Osteoblast (primary cell): ENCODE measurements around the gene SMPD3. TPM values are rescaled to one million over a fixed set of nuclear protein-coding genes. Genes with fewer than 3 reads are reported as not detected.

Experiments
- DNase-seq: peaks from one replicate; pipeline ENCODE4 v3.0.0; 2011; ENCODE audit warnings: low spot score, mixed read lengths; ENCODE audit not compliant: insufficient read length; ENCODE audit errors: missing footprints
- H2AFZ ChIP-seq: 2 replicates; pipeline ENCODE4 v1.6.0; 2011; ENCODE audit warnings: mild to moderate bottlenecking, low read length
- H3K27ac ChIP-seq: 2 replicates; pipeline ENCODE4 v1.5.1; 2011; ENCODE audit warnings: mild to moderate bottlenecking, low read depth, low read length, moderate library complexity
- H3K27me3 ChIP-seq: 2 replicates; pipeline ENCODE4 v1.6.0; 2012; ENCODE audit warnings: mild to moderate bottlenecking, control low read depth, inconsistent platforms, low read length, moderate library complexity; ENCODE audit not compliant: insufficient read depth
- H3K36me3 ChIP-seq: 2 replicates; pipeline ENCODE4 v1.5.1; 2011; ENCODE audit warnings: mild to moderate bottlenecking, low read length, control low read depth, moderate library complexity; ENCODE audit not compliant: insufficient read depth
- H3K4me1 ChIP-seq: 2 replicates; pipeline ENCODE4 v1.5.1; 2011; ENCODE audit warnings: mild to moderate bottlenecking, low read length, control low read depth, moderate library complexity; ENCODE audit not compliant: insufficient read depth
- H3K4me2 ChIP-seq: 2 replicates; pipeline ENCODE4 v1.6.0; 2011; ENCODE audit warnings: mild to moderate bottlenecking, low read length; ENCODE audit not compliant: insufficient read depth
- H3K4me3 ChIP-seq: fragments of 200-600 bp; sonication (generic); 3 replicates; pipeline ENCODE4 v1.5.1; 2012; ENCODE audit warnings: mild to moderate bottlenecking, low read length, inconsistent platforms; ENCODE audit not compliant: insufficient read depth
- H3K79me2 ChIP-seq: 2 replicates; pipeline ENCODE4 v1.6.0; 2012; ENCODE audit warnings: mild to moderate bottlenecking, low read length, control low read depth, inconsistent platforms; ENCODE audit not compliant: insufficient read depth
- H3K9me3 ChIP-seq: 2 replicates; pipeline ENCODE4 v1.5.1; 2011; ENCODE audit warnings: low read depth, low read length, control low read depth
- H4K20me1 ChIP-seq: 2 replicates; pipeline ENCODE4 v1.6.0; 2012; ENCODE audit warnings: mild to moderate bottlenecking, low read length, control low read depth; ENCODE audit not compliant: insufficient read depth
- total RNA-seq: library from RNA; depleted of rRNA; stranded (reverse); fragments of >200 nt; gene quantifications from 2 replicates; pipeline ENCODE4 v1.2.3, GENCODE V29; 2012
- TF ChIP-seq, protein P1 (sequence below): IDR thresholded peaks from 2 replicates; pipeline ENCODE4 v1.5.1; 2011; ENCODE audit warnings: mild to moderate bottlenecking, low read depth, low read length, moderate library complexity; ENCODE audit errors: extremely low read depth

Gene SMPD3
- total RNA-seq, 1 donor: 0.72 TPM

DNA sequence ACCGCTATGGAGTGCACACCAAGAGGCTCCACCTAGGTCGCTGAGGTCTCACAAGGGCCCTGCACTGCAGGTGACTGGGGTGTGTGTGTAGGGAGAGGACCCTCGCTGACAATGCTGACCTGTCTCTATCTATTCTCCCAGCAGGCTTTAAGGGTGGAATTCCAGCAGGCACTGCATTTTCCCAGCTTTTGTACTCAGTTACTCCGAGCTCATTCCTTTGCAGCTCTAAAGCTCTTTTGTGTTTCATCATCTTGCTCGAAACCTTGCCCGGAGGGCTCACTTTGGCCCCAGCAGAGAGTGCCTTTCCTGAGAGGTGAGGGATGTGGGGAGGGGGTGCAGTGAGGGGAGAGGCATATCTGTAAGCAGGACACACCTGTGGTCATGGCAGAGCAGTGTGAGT lies 39.3 kb downstream of the SMPD3 start:
- Histone ChIP-seq H3K4me3 (no peak overlapping the region), H4K20me1 (no peaks in the 10 kb centered on the region), H3K79me2 (no peaks in the 10 kb centered on the region), H3K27ac (no peak overlapping the region), H3K4me2 (no peak overlapping the region), H3K9me3 (no peaks in the 10 kb centered on the region), H2AFZ (no peak overlapping the region), H3K4me1 (peaks cover 26% of the 10 kb centered on the region), H3K36me3 (no peaks in the 10 kb centered on the region), H3K27me3 (peaks cover 4% of the 10 kb centered on the region)
- no peak for DNase-seq
- TF ChIP-seq, protein P1, sequence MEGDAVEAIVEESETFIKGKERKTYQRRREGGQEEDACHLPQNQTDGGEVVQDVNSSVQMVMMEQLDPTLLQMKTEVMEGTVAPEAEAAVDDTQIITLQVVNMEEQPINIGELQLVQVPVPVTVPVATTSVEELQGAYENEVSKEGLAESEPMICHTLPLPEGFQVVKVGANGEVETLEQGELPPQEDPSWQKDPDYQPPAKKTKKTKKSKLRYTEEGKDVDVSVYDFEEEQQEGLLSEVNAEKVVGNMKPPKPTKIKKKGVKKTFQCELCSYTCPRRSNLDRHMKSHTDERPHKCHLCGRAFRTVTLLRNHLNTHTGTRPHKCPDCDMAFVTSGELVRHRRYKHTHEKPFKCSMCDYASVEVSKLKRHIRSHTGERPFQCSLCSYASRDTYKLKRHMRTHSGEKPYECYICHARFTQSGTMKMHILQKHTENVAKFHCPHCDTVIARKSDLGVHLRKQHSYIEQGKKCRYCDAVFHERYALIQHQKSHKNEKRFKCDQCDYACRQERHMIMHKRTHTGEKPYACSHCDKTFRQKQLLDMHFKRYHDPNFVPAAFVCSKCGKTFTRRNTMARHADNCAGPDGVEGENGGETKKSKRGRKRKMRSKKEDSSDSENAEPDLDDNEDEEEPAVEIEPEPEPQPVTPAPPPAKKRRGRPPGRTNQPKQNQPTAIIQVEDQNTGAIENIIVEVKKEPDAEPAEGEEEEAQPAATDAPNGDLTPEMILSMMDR: no peak

DNA sequence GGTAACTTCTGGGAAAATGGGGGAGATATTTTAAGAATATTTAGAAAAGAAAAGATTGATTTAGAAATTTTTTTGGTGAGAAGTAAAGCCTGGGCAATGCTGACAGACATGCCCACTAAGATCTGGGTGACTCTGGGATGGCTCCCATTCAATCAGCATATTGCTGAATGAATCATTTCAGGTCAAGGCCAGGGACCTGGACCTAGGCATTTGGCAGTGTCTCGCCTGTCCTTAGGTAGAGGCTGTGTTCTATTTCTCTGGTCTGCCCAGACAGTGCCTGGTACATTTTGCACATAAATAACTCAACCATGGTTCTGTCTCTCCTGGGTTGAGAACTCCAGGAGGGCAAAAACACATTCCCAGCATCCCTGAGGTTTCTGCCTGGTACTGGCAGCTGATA lies 39.9 kb downstream of the SMPD3 start:
- H3K4me2 ChIP-seq: no peak overlapping the region
- H3K36me3 ChIP-seq: no peaks in the 10 kb centered on the region
- H2AFZ ChIP-seq: no peak overlapping the region
- no peak for DNase-seq
- no peaks in the 10 kb centered on the region for H4K20me1 ChIP-seq
- H3K79me2 ChIP-seq: no peaks in the 10 kb centered on the region
- peaks cover 23% of the 10 kb centered on the region for H3K4me1 ChIP-seq
- H3K27ac ChIP-seq: no peak overlapping the region
- H3K9me3 ChIP-seq: no peaks in the 10 kb centered on the region
- no peak overlapping the region for H3K4me3 ChIP-seq
- TF ChIP-seq, protein P1: no peak
- peaks cover 4% of the 10 kb centered on the region for H3K27me3 ChIP-seq

DNA sequence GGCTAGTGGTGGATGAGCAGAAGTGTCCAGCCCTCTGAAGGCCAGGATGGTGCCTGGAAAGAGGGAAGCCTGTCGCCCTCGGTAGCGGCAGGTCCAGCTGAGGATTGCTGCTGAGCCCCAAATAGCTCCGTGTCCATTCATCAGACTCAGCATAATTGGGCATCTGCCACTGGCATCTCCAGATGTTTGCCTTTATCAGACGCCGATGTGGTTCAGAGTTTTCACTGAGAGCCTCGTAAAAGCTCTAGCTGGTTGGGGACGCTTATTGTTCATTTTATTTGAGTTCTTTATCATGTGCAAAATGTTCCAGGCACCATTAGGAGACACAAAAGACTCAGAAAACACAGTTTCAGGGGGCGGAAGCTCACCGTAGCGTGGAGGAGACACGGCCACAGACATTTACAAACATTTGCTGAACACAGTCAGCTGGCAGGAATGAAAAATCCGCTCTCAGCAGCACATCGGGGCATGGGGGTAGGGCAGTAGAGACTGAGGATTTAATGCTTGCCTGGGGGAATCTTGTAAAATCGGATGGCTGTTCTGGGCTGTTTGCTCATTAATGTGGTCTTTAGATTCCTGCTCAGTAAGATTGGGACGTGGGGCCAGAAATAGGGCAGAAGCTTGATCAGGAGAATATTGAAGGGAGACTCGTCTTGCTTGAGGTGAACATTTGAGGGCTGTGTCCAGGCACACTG lies 41.7 kb downstream of the SMPD3 start:
- Histone ChIP-seq H3K4me2 (peak overlapping the region; percentile 87), H3K27ac (peak overlapping the region; percentile 14), H3K4me1 (peaks cover 23% of the 10 kb centered on the region), H3K9me3 (no peaks in the 10 kb centered on the region), H4K20me1 (no peaks in the 10 kb centered on the region), H3K36me3 (no peaks in the 10 kb centered on the region), H3K4me3 (peak overlapping the region; percentile 60), H2AFZ (peak overlapping the region; percentile 83), H3K27me3 (peaks cover 4% of the 10 kb centered on the region), H3K79me2 (no peaks in the 10 kb centered on the region)
- DNase-seq: peak; percentile 91
- TF ChIP-seq, protein P1: no peak

DNA sequence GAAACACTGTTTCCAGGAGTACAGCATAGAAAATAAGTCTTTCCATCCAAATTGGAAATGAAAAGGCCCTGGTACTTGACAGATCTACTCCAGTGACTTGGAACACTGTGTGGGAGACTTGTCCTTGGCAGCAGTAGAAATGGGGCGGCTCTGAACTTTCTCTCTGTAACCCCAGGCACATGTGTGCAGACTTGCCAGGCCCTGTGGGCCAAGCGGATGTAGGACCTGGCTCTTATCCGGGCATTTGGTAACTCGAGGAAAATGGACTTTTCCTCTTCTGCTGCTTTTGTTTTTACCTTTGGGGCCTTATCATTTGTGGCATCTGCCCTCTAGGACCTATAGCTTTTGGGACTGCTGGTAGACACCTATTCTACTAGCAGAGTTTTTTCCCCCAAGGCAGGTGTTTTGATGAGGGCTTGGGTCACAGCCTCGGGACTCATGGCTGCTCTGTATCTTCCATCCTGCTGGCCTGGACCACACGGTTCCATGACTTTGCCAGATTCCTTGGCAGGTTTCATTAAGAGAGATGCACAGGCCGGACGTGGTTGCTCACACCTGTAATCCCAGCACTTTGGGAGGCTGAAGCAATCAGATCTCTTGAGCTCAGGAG lies 43.5 kb downstream of the SMPD3 start:
- no peaks in the 10 kb centered on the region for H4K20me1 ChIP-seq
- no peak for DNase-seq
- H3K27me3 ChIP-seq: peaks cover 4% of the 10 kb centered on the region
- no peak overlapping the region for H2AFZ ChIP-seq
- H3K9me3 ChIP-seq: no peaks in the 10 kb centered on the region
- no peaks in the 10 kb centered on the region for H3K36me3 ChIP-seq
- TF ChIP-seq, protein P1: no peak
- no peaks in the 10 kb centered on the region for H3K79me2 ChIP-seq
- no peak overlapping the region for H3K4me2 ChIP-seq
- no peak overlapping the region for H3K4me3 ChIP-seq
- H3K27ac ChIP-seq: no peak overlapping the region
- peaks cover 25% of the 10 kb centered on the region for H3K4me1 ChIP-seq
